GM12801 (cell line): ENCODE data around the gene MOB1B.

Experiments used
- CTCF ChIP-seq: IDR thresholded peaks from one replicate; pipeline ENCODE4 v1.5.1; 2011; ENCODE audit warnings: control low read depth; ENCODE audit not compliant: insufficient read length; ENCODE audit errors: extremely low read depth

The MOB1B gene

DNA sequence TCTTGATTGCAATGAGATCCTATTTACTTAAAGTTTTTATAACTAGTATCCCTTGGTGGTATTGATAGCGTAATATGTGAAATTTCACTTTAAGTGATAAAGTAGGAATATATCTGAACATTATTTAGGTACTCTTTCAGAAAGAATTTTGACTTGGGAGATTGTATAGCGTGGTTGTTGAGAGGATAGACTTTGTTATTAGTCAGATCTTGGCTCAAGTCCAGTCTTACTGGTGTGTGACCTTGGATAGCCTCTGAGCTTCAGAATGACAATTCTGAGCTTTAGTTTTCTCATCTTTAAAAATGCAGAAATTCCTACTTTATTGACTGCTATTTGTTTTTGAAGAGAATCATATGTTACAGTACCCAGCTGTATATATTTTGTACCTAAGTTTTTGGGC, 123.9 kb downstream of the MOB1B start:
- no peak for TF ChIP-seq CTCF

DNA sequence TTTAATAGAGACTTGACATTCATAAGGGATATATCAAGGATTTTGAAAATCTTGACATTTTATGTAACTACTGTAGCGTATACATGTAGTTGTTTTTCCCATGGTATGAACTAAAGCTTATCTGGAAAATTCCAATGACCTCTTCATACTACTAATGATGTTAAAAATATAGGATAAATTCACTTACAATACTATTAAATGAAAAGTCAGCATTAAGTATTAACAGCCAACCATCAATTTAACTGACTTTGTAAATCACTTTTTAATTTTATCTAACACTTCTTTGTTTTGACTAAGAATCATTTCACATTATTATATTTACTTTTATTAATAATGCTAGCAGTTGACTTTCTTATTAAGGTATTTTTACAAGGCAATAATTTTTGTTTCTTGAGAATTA, 125.4 kb downstream of the MOB1B start:
- TF ChIP-seq CTCF: no peak

- TF ChIP-seq CTCF: no peak
Measured at GRCh38 chr4:71029504-71029903, 127.3 kb downstream of the MOB1B start.
